IMR-90 (cell line): ENCODE results near the gene GAD2. TPM values are rescaled to one million over a fixed set of nuclear protein-coding genes. Genes with fewer than 3 reads are reported as not detected.

Source experiments
- ATAC-seq: fragments of 200-7000 bp; cut with Tn5 transposase; 2 replicates; pipeline ENCODE4 v1.9.1; 2020; ENCODE audit warnings: low read depth, mild to moderate bottlenecking, moderate library complexity
- BruUV-seq: library from RNA; stranded (reverse); fragments of 400-500 nt; replicated peaks from 2 replicates; lab custom pipeline; 2021; lab: Mats Ljungman, UMichigan
- CTCF ChIA-PET: fragments of 300-600 bp; formaldehyde crosslinking; extraction: SDS; loops from one replicate; lab custom pipeline; 2021; ENCODE audit warnings: antibody characterized with exemption; lab: Yijun Ruan, JAX
- POLR2A ChIA-PET: fragments of 300-600 bp; sonication (Branson Sonifier 250); formaldehyde crosslinking; loops from one replicate; lab custom pipeline; 2022; ENCODE audit warnings: antibody characterized with exemption; ENCODE audit not compliant: unreplicated experiment; lab: Charles Lee
- DNase-seq: peaks from one replicate; pipeline ENCODE4 v3.0.0; 2013
- H2AFZ ChIP-seq: replicated peaks from 2 replicates; pipeline ENCODE3; 2013; ENCODE audit warnings: low read length, mild to moderate bottlenecking; ENCODE audit not compliant: poor library complexity
- H2AK5ac ChIP-seq: 2 replicates; pipeline ENCODE4 v1.6.1; 2013; ENCODE audit warnings: low read depth, low read length, inconsistent platforms
- H2AK9ac ChIP-seq: replicated peaks from 2 replicates; pipeline ENCODE3; 2013; ENCODE audit warnings: mild to moderate bottlenecking, low read depth, low read length, moderate library complexity; ENCODE audit not compliant: poor library complexity
- H2BK120ac ChIP-seq: 2 replicates; pipeline ENCODE4 v1.6.1; 2013; ENCODE audit warnings: low read depth, low read length, inconsistent platforms
- H2BK15ac ChIP-seq: 3 replicates; pipeline ENCODE4 v1.6.1; 2013; ENCODE audit warnings: low read depth, low read length, inconsistent platforms
- H2BK20ac ChIP-seq: 2 replicates; pipeline ENCODE4 v1.6.1; 2013; ENCODE audit warnings: low read depth, mild to moderate bottlenecking, inconsistent platforms, low read length, moderate library complexity
- H2BK5ac ChIP-seq: 2 replicates; pipeline ENCODE4 v1.6.1; 2013; ENCODE audit warnings: mild to moderate bottlenecking, low read depth, low read length, inconsistent platforms; ENCODE audit not compliant: poor library complexity, severe bottlenecking
- H3K14ac ChIP-seq: replicated peaks from 2 replicates; pipeline ENCODE4 v1.6.1; 2013; ENCODE audit warnings: low read depth, low read length, inconsistent platforms
- H3K18ac ChIP-seq: 2 replicates; pipeline ENCODE4 v1.6.1; 2013; ENCODE audit warnings: low read depth, low read length, control low read depth
- H3K23ac ChIP-seq: 2 replicates; pipeline ENCODE4 v1.6.1; 2013; ENCODE audit warnings: low read depth, low read length, inconsistent platforms
- H3K27ac ChIP-seq: 2 replicates; pipeline ENCODE4 v1.5.1; 2013; ENCODE audit warnings: mild to moderate bottlenecking, control low read depth, low read length; ENCODE audit not compliant: insufficient read depth
- H3K27me3 ChIP-seq: 2 replicates; pipeline ENCODE4 v1.6.1; 2013; ENCODE audit warnings: low read length; ENCODE audit not compliant: control insufficient read depth, insufficient read depth
- H3K36me3 ChIP-seq: 2 replicates; pipeline ENCODE4 v1.6.1; 2013; ENCODE audit warnings: low read length, mixed read lengths; ENCODE audit not compliant: control insufficient read depth, insufficient read depth
- H3K4ac ChIP-seq: 2 replicates; pipeline ENCODE4 v1.6.1; 2013; ENCODE audit warnings: low read depth, low read length, inconsistent platforms
- H3K4me1 ChIP-seq: 2 replicates; pipeline ENCODE4 v1.6.1; 2013; ENCODE audit warnings: low read length, mixed read lengths; ENCODE audit not compliant: control insufficient read depth, insufficient read depth
- H3K4me2 ChIP-seq: 2 replicates; pipeline ENCODE4 v1.6.1; 2013; ENCODE audit warnings: low read depth, mild to moderate bottlenecking, control low read depth, low read length, moderate library complexity
- H3K4me3 ChIP-seq: 2 replicates; pipeline ENCODE4 v1.5.1; 2013; ENCODE audit warnings: low read depth, mild to moderate bottlenecking, control low read depth, low read length, moderate library complexity; ENCODE audit not compliant: insufficient read depth
- H3K56ac ChIP-seq: 2 replicates; pipeline ENCODE4 v1.6.1; 2013; ENCODE audit warnings: low read length, inconsistent platforms; ENCODE audit not compliant: insufficient read depth; ENCODE audit errors: extremely low read depth
- H3K79me1 ChIP-seq, 2 experiments: 2 replicates each; pipeline ENCODE4 v1.6.1; 2013; ENCODE audit warnings: low read length in 2 of 2, inconsistent platforms in 1 of 2, low read depth in 1 of 2
- H3K9ac ChIP-seq: 2 replicates; pipeline ENCODE4 v1.6.1; 2013; ENCODE audit warnings: low read depth, low read length, control low read depth
- H3K9me1 ChIP-seq: 2 replicates; pipeline ENCODE4 v1.6.1; 2013; ENCODE audit warnings: low read length, inconsistent platforms; ENCODE audit not compliant: insufficient read depth
- H3K9me3 ChIP-seq: 2 replicates; pipeline ENCODE4 v1.6.1; 2013; ENCODE audit warnings: low read length; ENCODE audit not compliant: control insufficient read depth, insufficient read depth
- H4K20me1 ChIP-seq: 2 replicates; pipeline ENCODE4 v1.6.1; 2013; ENCODE audit warnings: low read length, inconsistent platforms; ENCODE audit not compliant: insufficient read depth
- H4K5ac ChIP-seq: 2 replicates; pipeline ENCODE4 v1.6.1; 2013; ENCODE audit warnings: mild to moderate bottlenecking, low read depth, low read length, control low read depth
- H4K8ac ChIP-seq, 2 experiments: 2 replicates each; pipeline ENCODE4 v1.6.1; 2013; ENCODE audit warnings: low read depth in 2 of 2, low read length in 2 of 2, control low read depth in 1 of 2, inconsistent platforms in 1 of 2
- H4K91ac ChIP-seq: 2 replicates; pipeline ENCODE4 v1.6.1; 2013; ENCODE audit warnings: low read depth, low read length, inconsistent platforms; ENCODE audit not compliant: insufficient read depth
- BHLHE40 ChIP-seq: fragments of 150-350 bp; IDR thresholded peaks from 2 replicates; pipeline ENCODE4 v1.6.1; 2016; ENCODE audit warnings: mild to moderate bottlenecking, low read depth, low read length
- CEBPB ChIP-seq: IDR thresholded peaks from 2 replicates; pipeline ENCODE4 v1.6.1; 2012; ENCODE audit warnings: low read depth, low read length, improper control_type of control experiment
- CHD1 ChIP-seq: IDR thresholded peaks from 2 replicates; pipeline ENCODE4 v1.6.1; 2012; ENCODE audit warnings: low read depth, low read length, improper control_type of control experiment
- CTCF ChIP-seq: conservative IDR thresholded peaks from 2 replicates; pipeline ENCODE4 v1.5.1; 2012; ENCODE audit warnings: mild to moderate bottlenecking, low read depth, low read length, improper control_type of control experiment
- ELK1 ChIP-seq: fragments of 150-350 bp; IDR thresholded peaks from 2 replicates; pipeline ENCODE4 v1.6.1; 2016; ENCODE audit warnings: low read depth, mild to moderate bottlenecking, low read length, moderate library complexity, borderline replicate concordance
- FOS ChIP-seq: fragments of 150-350 bp; IDR thresholded peaks from 2 replicates; pipeline ENCODE4 v1.6.1; 2016; ENCODE audit warnings: low read depth, low read length
- MAFK ChIP-seq: IDR thresholded peaks from 2 replicates; pipeline ENCODE4 v1.6.1; 2012; ENCODE audit warnings: low read depth, low read length, improper control_type of control experiment
- MAZ ChIP-seq: IDR thresholded peaks from 2 replicates; pipeline ENCODE4 v1.6.1; 2012; ENCODE audit warnings: low read depth, mild to moderate bottlenecking, low read length, improper control_type of control experiment, moderate library complexity, borderline replicate concordance
- MXI1 ChIP-seq: IDR thresholded peaks from 2 replicates; pipeline ENCODE4 v1.6.1; 2012; ENCODE audit warnings: low read depth, mild to moderate bottlenecking, low read length, moderate library complexity, borderline replicate concordance
- NFE2L2 ChIP-seq: fragments of 150-350 bp; IDR thresholded peaks from 2 replicates; pipeline ENCODE4 v1.6.1; 2016; ENCODE audit warnings: low read depth, mild to moderate bottlenecking, low read length
- POLR2A ChIP-seq: IDR thresholded peaks from 2 replicates; pipeline ENCODE4 v1.6.1; 2012; ENCODE audit warnings: mild to moderate bottlenecking, low read depth, low read length
- RAD21 ChIP-seq: IDR thresholded peaks from 2 replicates; pipeline ENCODE4 v1.6.1; 2012; ENCODE audit warnings: low read length, improper control_type of control experiment
- RCOR1 ChIP-seq: IDR thresholded peaks from 2 replicates; pipeline ENCODE4 v1.6.1; 2012; ENCODE audit warnings: mild to moderate bottlenecking, low read length, improper control_type of control experiment; ENCODE audit not compliant: insufficient replicate concordance
- RFX5 ChIP-seq: IDR thresholded peaks from 2 replicates; pipeline ENCODE4 v1.8.0; 2012; ENCODE audit warnings: low read depth, mild to moderate bottlenecking, low read length, moderate library complexity
- SMC3 ChIP-seq: fragments of 150-350 bp; IDR thresholded peaks from 2 replicates; pipeline ENCODE4 v1.6.1; 2016; ENCODE audit warnings: low read depth, mild to moderate bottlenecking, antibody characterized with exemption, low read length, moderate library complexity
- USF2 ChIP-seq: fragments of 150-350 bp; IDR thresholded peaks from 2 replicates; pipeline ENCODE4 v1.6.1; 2017; ENCODE audit warnings: mild to moderate bottlenecking, antibody characterized with exemption, low read length, low read depth
- WGBS, 2 experiments: methylation state at CpG; one replicate each; pipeline versions ENCODE4 v1.1.5 to v1.1.7; 2013; ENCODE audit warnings: missing lambda C conversion rate in 2 of 2; ENCODE audit not compliant: insufficient read length in 1 of 2; ENCODE audit errors: extremely low coverage in 2 of 2; 5-methylcytosine and 5-hydroxymethylcytosine counted together
- dilution Hi-C: fragments of 300-500 bp; cut with HindIII; formaldehyde crosslinking; loops from one replicate; pipeline ENCODE4 v1.14.3; 2018; ENCODE audit warnings: low sequenced_read_pairs; ENCODE audit not compliant: unreplicated experiment
- in situ Hi-C: fragments of 300-500 bp; cut with MboI; formaldehyde crosslinking; loops from 3 replicates; pipeline ENCODE4 v1.14.3; 2019; ENCODE audit warnings: low sequenced_read_pairs, inconsistent platforms, mixed read lengths
- intact Hi-C: fragments of 100-400 bp; cut with micrococcal nuclease; formaldehyde crosslinking; loops from 2 replicates; pipeline ENCODE4 v1.10.0; 2022
- polyA plus RNA-seq, 3 experiments: library from polyadenylated mRNA; depleted of rRNA; stranded (reverse); fragments of >200 nt; gene quantifications; 2 replicates each; pipeline ENCODE4 v1.2.3, GENCODE V29; 2012; ENCODE audit warnings: low replicate concordance in 1 of 3
- total RNA-seq: library from RNA; depleted of rRNA; stranded (reverse); fragments of >200 nt; gene quantifications from 2 replicates; pipeline ENCODE4 v1.2.3, GENCODE V29; 2012

Gene GAD2
- total and polyA plus RNA-seq, 2 of the 4 experiments (the other 2 are of a cell fraction), result not detected

GRCh38 chr10:26198119-26198518 is 18.5 kb upstream of the GAD2 start:
- H4K91ac ChIP-seq, result no peak overlapping the region
- H3K56ac ChIP-seq, result no peak overlapping the region
- no peak overlapping the region for H3K23ac ChIP-seq
- no peaks in the 10 kb centered on the region for H3K79me1 ChIP-seq
- no peak overlapping the region for H3K4me2 ChIP-seq
- DNase-seq, result no peak
- no peak overlapping the region for H3K27ac ChIP-seq
- H2BK120ac ChIP-seq, result no peak overlapping the region
- H3K9ac ChIP-seq, result no peak overlapping the region
- H2AK9ac ChIP-seq, result no peak overlapping the region
- no TSS peak for BruUV-seq
- H2BK5ac ChIP-seq, result no peak overlapping the region
- H3K36me3 ChIP-seq, result no peaks in the 10 kb centered on the region
- TF ChIP-seq MAFK, result no peak
- no peak for TF ChIP-seq USF2
- no peak for TF ChIP-seq RAD21
- TF ChIP-seq CHD1, result no peak
- TF ChIP-seq NFE2L2, result no peak
- no peak for TF ChIP-seq FOS
- TF ChIP-seq MAZ, result no peak
- no peak for TF ChIP-seq RFX5
- no peak for TF ChIP-seq SMC3
- TF ChIP-seq CEBPB, result no peak
- no peak for TF ChIP-seq POLR2A
- no peak for TF ChIP-seq BHLHE40
- no peak for TF ChIP-seq ELK1
- no peak for TF ChIP-seq CTCF
- no peak for TF ChIP-seq MXI1
- no peak for TF ChIP-seq RCOR1
- H4K20me1 ChIP-seq, result no peaks in the 10 kb centered on the region
- no peaks in the 10 kb centered on the region for H3K4me1 ChIP-seq
- POLR2A ChIA-PET, result no interaction called here
- in situ Hi-C loops, result no loop called here
- no peak overlapping the region for H3K18ac ChIP-seq
- H3K9me1 ChIP-seq, result no peaks in the 10 kb centered on the region
- CTCF ChIA-PET, result no interaction called here
- H2BK20ac ChIP-seq, result no peak overlapping the region
- peaks cover 12% of the 10 kb centered on the region for H3K9me3 ChIP-seq
- no peak overlapping the region for H3K4ac ChIP-seq
- no peak overlapping the region for H2AFZ ChIP-seq
- no peaks in the 10 kb centered on the region for H3K27me3 ChIP-seq
- no peak overlapping the region for H2AK5ac ChIP-seq
- H2BK15ac ChIP-seq, result no peak overlapping the region
- dilution Hi-C loops, result no loop called here
- H4K8ac ChIP-seq, result no peak overlapping the region
- no peak overlapping the region for H3K4me3 ChIP-seq
- no peak overlapping the region for H3K14ac ChIP-seq
- intact Hi-C loops, result no loop called here
- H4K5ac ChIP-seq, result no peak overlapping the region
- no peak for ATAC-seq
- 90% methylated on average over 2 of the region's 9 CpGs; no CpG with 5 or more reads in 1 of the 2 experiments for WGBS, 2 experiments
